H1 (cell line): ENCODE data around the gene PLEKHG2. TPM values are rescaled to one million over a fixed set of nuclear protein-coding genes. Genes with fewer than 3 reads are reported as not detected.

Experiments used
- CHD1 ChIP-seq: IDR thresholded peaks from 2 replicates; pipeline ENCODE4 v1.6.1; 2012; ENCODE audit warnings: low read depth, low read length, improper control_type of control experiment
- PHF8 ChIP-seq: fragments of 200-600 bp; sonication (generic); conservative IDR thresholded peaks from 2 replicates; pipeline ENCODE4 v1.7.1; 2012; ENCODE audit warnings: low read depth, mild to moderate bottlenecking, inconsistent platforms, low read length, moderate library complexity
- SIRT6 ChIP-seq: IDR thresholded peaks from one replicate; pipeline ENCODE4 v1.7.1; 2012; ENCODE audit warnings: low read length, inconsistent platforms
- polyA plus RNA-seq, 7 experiments: library from polyadenylated mRNA; depleted of rRNA in 3 of 7; stranded (reverse) in 5 of 7; unstranded in 2 of 7; fragments of >200 nt in 5 of 7; fragments of 200-250 nt in 2 of 7; gene quantifications; 1 replicate in 5 of 7; 2 replicates in 1 of 7; 4 replicates in 1 of 7; pipeline versions ENCODE4 v1.2.1 to v1.2.3, GENCODE V29; 2011 to 2013; ENCODE audit warnings: missing spikeins in 2 of 7, mixed read lengths in 2 of 7
- total RNA-seq: library from RNA; stranded (reverse); fragmentation: NEBNext Ultra II Directional; extraction: Animal tissue kit (Norgen Biotek cat#: 25700); gene quantifications from 2 replicates; pipeline ENCODE4 v1.2.1, GENCODE V29; 2021

Gene PLEKHG2
- total and polyA plus RNA-seq, 2 of the 8 experiments (the other 6 are each of a cell fraction or from before 2014, with no cell fraction given) = 16.9 to 65.7 TPM

DNA sequence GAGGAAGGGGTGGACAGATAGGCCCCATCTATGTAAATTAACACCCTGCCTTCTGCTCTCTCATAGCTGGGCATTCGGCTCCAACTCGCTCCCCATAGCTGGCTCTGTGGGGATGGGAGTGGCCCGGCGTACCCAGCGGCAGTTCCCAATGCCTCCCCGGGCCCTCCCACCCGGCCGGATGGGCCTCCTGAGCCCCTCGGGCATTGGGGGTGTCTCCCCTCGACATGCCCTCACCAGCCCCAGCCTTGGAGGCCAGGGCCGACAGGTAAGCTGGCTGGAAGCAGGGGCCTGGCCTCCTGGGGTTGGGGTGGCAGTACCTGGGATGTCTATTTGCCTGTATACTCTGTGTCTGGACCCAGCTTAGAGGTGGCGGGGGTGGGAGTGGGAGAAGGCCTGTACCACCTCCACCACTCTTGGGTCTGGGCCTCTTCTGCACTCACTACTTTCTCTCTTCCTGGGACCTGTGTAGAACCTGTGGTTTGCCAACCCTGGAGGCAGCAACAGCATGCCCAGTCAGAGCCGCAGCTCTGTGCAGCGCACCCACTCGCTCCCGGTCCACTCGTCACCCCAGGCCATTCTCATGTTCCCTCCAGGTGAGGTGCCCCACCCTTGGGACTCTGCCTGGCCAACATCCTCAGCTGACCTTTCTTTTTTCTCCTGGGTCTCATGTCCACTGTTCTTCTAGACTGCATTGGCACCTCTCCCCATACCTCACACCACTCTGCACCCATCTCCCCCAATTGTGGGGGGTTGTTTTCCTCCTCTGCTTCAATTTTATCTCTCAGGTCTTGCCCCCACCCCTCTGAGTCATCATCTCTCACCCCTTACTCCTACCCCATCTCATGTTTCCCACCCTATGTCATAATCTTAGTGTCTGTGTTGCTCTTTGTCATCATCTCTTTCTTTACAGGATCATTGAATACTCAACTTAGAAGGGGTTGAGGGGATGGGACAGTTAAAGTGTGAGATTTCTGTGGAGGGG lies 31.7 kb upstream of the PLEKHG2 start (continued):
- TF ChIP-seq PHF8 (no peak), SIRT6 (no peak), CHD1 (no peak)
